CD14-positive monocyte (primary cell): ENCODE results near the gene LYPD6. TPM values are rescaled to one million over a fixed set of nuclear protein-coding genes. Genes with fewer than 3 reads are reported as not detected.

Source experiments
- DNase-seq, 3 donors: peaks; one replicate each; pipeline ENCODE4 v3.0.0-alpha.2; 2011 to 2022
- H2AFZ ChIP-seq: 2 replicates; pipeline ENCODE4 v1.6.0; 2012; ENCODE audit warnings: mild to moderate bottlenecking, low read depth, low read length, inconsistent platforms; ENCODE audit not compliant: insufficient read depth, poor library complexity, severe bottlenecking
- H3K27ac ChIP-seq, 2 donors: 1 replicate in 1 of 2; 2 replicates in 1 of 2; pipeline ENCODE4 v1.5.1; 2012 to 2013; ENCODE audit warnings: low read length in 2 of 2, control low read depth in 1 of 2, inconsistent platforms in 1 of 2, low read depth in 1 of 2, mild to moderate bottlenecking in 1 of 2
- H3K27me3 ChIP-seq, 2 donors: one replicate each; pipeline versions ENCODE4 v1.6.0 to v1.6.1; 2011 to 2013; ENCODE audit warnings: low read length in 2 of 2; ENCODE audit not compliant: control insufficient read depth in 2 of 2, insufficient read depth in 2 of 2
- H3K36me3 ChIP-seq, 2 donors: replicated peaks in 1 of 2; 1 replicate in 1 of 2; 2 replicates in 1 of 2; pipeline versions ENCODE4 v1.5.1 to v1.6.1; 2012 to 2013; ENCODE audit warnings: low read length in 2 of 2, control low read depth in 1 of 2, inconsistent platforms in 1 of 2, mild to moderate bottlenecking in 1 of 2; ENCODE audit not compliant: insufficient read depth in 2 of 2, control insufficient read depth in 1 of 2
- H3K4me1 ChIP-seq, 2 donors: 1 replicate in 1 of 2; 2 replicates in 1 of 2; pipeline versions ENCODE4 v1.5.1 to v1.6.1; 2012 to 2013; ENCODE audit warnings: low read length in 2 of 2, control low read depth in 1 of 2, inconsistent platforms in 1 of 2, mild to moderate bottlenecking in 1 of 2, moderate library complexity in 1 of 2; ENCODE audit not compliant: insufficient read depth in 2 of 2, control insufficient read depth in 1 of 2
- H3K4me2 ChIP-seq: replicated peaks from 2 replicates; pipeline ENCODE3; 2012; ENCODE audit warnings: low read length, moderate library complexity, mild to moderate bottlenecking; ENCODE audit not compliant: poor library complexity, severe bottlenecking; ENCODE audit errors: extremely low read depth
- H3K4me3 ChIP-seq, 3 experiments: fragments of 200-600 bp in 1 of 3; sonication (generic) in 1 of 3; replicated peaks in 1 of 3; 1 replicate in 2 of 3; 2 replicates in 1 of 3; pipeline ENCODE4 v1.5.1; 2011 to 2013; ENCODE audit warnings: low read length in 3 of 3, mild to moderate bottlenecking in 3 of 3, control low read depth in 2 of 3, low read depth in 2 of 3, inconsistent platforms in 1 of 3, moderate library complexity in 1 of 3
- H3K79me2 ChIP-seq: 2 replicates; pipeline ENCODE4 v1.6.0; 2012; ENCODE audit warnings: mild to moderate bottlenecking, control low read depth, inconsistent platforms, low read length, moderate library complexity; ENCODE audit not compliant: insufficient read depth
- H3K9ac ChIP-seq: 2 replicates; pipeline ENCODE4 v1.6.0; 2017; ENCODE audit warnings: low read length, mild to moderate bottlenecking; ENCODE audit not compliant: insufficient read depth, poor library complexity, severe bottlenecking
- H3K9me3 ChIP-seq, 2 donors: replicated peaks in 1 of 2; 1 replicate in 1 of 2; 2 replicates in 1 of 2; pipeline versions ENCODE4 v1.5.1 to v1.6.1; 2012 to 2013; ENCODE audit warnings: low read length in 2 of 2, control low read depth in 1 of 2; ENCODE audit not compliant: control insufficient read depth in 1 of 2, insufficient read depth in 1 of 2
- H4K20me1 ChIP-seq: 2 replicates; pipeline ENCODE4 v1.6.0; 2012; ENCODE audit warnings: mild to moderate bottlenecking, low read length, control low read depth, moderate library complexity; ENCODE audit not compliant: insufficient read depth
- H3K27ac Mint-ChIP-seq, 7 donors: one replicate each; pipeline ENCODE4 v1.8.0; 2020; ENCODE audit warnings: mild to moderate bottlenecking in 7 of 7, mixed read lengths in 7 of 7, moderate library complexity in 6 of 7, inconsistent platforms in 2 of 7
- H3K27me3 Mint-ChIP-seq, 3 donors: one replicate each; pipeline ENCODE4 v1.8.0; 2021 to 2022; ENCODE audit warnings: low read depth in 3 of 3, mild to moderate bottlenecking in 3 of 3, mixed read lengths in 3 of 3, moderate library complexity in 3 of 3, inconsistent platforms in 1 of 3
- H3K36me3 Mint-ChIP-seq, 2 donors: one replicate each; pipeline ENCODE4 v1.8.0; 2020; ENCODE audit warnings: mixed read lengths in 2 of 2, inconsistent platforms in 1 of 2, mild to moderate bottlenecking in 1 of 2
- H3K4me1 Mint-ChIP-seq: one replicate; pipeline ENCODE4 v1.8.0; 2020; ENCODE audit warnings: mild to moderate bottlenecking, mixed read lengths
- H3K4me3 Mint-ChIP-seq, 2 donors: one replicate each; pipeline ENCODE4 v1.8.0; 2020; ENCODE audit warnings: mild to moderate bottlenecking in 2 of 2, mixed read lengths in 2 of 2, moderate library complexity in 1 of 2
- H3K9me3 Mint-ChIP-seq, 7 donors: one replicate each; pipeline ENCODE4 v1.8.0; 2020 to 2022; ENCODE audit warnings: mixed read lengths in 7 of 7, mild to moderate bottlenecking in 6 of 7, moderate library complexity in 6 of 7, inconsistent platforms in 2 of 7
- WGBS: methylation state at CpG from one replicate; pipeline ENCODE4 v1.1.5; 2013; ENCODE audit warnings: missing lambda C conversion rate; ENCODE audit not compliant: insufficient coverage; 5-methylcytosine and 5-hydroxymethylcytosine counted together
- intact Hi-C, 2 donors: fragments of 100-400 bp; cut with micrococcal nuclease; formaldehyde crosslinking; loops; one replicate each; pipeline versions ENCODE4 v1.15.0 to v1.15.1; 2023
- polyA plus RNA-seq, 3 donors: library from polyadenylated mRNA; depleted of rRNA in 1 of 3; unstranded in 2 of 3; stranded (reverse) in 1 of 3; fragments of 300-500 nt in 2 of 3; fragments of >200 nt in 1 of 3; fragmentation: Illumina TruSeq in 2 of 3; gene quantifications; 1 replicate in 2 of 3; 2 replicates in 1 of 3; pipeline ENCODE4 v1.2.3, GENCODE V29; 2012 to 2021
- TF ChIP-seq, protein P1 (sequence below): fragments of 200-600 bp; IDR thresholded peaks from one replicate; pipeline ENCODE4 v1.8.0; 2022; ENCODE audit warnings: antibody characterized with exemption, mild to moderate bottlenecking

The LYPD6 gene
- polyA plus RNA-seq, 3 donors: not detected

GRCh38 chr2:149458502-149458901 is 128.1 kb downstream of the LYPD6 start:
- H3K36me3 ChIP-seq: no peaks in the 10 kb centered on the region
- H3K4me1 ChIP-seq: no peaks in the 10 kb centered on the region
- H3K4me3 Mint-ChIP-seq: no peak overlapping the region
- H3K9ac ChIP-seq: no peak overlapping the region
- peaks cover 2 to 15% (median 9%) of the 10 kb centered on the region in 7 donors for H3K9me3 Mint-ChIP-seq
- no peak for DNase-seq
- peaks cover 3 to 6% of the 10 kb centered on the region in 2 donors for H3K9me3 ChIP-seq
- H3K4me1 Mint-ChIP-seq: no peaks in the 10 kb centered on the region
- H3K27ac ChIP-seq: no peak overlapping the region
- H4K20me1 ChIP-seq: no peaks in the 10 kb centered on the region
- TF ChIP-seq, protein P1, sequence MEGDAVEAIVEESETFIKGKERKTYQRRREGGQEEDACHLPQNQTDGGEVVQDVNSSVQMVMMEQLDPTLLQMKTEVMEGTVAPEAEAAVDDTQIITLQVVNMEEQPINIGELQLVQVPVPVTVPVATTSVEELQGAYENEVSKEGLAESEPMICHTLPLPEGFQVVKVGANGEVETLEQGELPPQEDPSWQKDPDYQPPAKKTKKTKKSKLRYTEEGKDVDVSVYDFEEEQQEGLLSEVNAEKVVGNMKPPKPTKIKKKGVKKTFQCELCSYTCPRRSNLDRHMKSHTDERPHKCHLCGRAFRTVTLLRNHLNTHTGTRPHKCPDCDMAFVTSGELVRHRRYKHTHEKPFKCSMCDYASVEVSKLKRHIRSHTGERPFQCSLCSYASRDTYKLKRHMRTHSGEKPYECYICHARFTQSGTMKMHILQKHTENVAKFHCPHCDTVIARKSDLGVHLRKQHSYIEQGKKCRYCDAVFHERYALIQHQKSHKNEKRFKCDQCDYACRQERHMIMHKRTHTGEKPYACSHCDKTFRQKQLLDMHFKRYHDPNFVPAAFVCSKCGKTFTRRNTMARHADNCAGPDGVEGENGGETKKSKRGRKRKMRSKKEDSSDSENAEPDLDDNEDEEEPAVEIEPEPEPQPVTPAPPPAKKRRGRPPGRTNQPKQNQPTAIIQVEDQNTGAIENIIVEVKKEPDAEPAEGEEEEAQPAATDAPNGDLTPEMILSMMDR: no peak
- no peak overlapping the region for H3K27ac Mint-ChIP-seq
- peaks cover 0 to 2% (median 0%) of the 10 kb centered on the region in 3 donors for H3K27me3 Mint-ChIP-seq
- peaks cover 0 to 2% of the 10 kb centered on the region in 2 donors for H3K36me3 Mint-ChIP-seq
- no peak overlapping the region for H2AFZ ChIP-seq
- no peaks in the 10 kb centered on the region for H3K79me2 ChIP-seq
- no peak overlapping the region for H3K4me2 ChIP-seq
- intact Hi-C loops: no loop called here
- H3K27me3 ChIP-seq: no peaks in the 10 kb centered on the region
- H3K4me3 ChIP-seq: no peak overlapping the region

DNA sequence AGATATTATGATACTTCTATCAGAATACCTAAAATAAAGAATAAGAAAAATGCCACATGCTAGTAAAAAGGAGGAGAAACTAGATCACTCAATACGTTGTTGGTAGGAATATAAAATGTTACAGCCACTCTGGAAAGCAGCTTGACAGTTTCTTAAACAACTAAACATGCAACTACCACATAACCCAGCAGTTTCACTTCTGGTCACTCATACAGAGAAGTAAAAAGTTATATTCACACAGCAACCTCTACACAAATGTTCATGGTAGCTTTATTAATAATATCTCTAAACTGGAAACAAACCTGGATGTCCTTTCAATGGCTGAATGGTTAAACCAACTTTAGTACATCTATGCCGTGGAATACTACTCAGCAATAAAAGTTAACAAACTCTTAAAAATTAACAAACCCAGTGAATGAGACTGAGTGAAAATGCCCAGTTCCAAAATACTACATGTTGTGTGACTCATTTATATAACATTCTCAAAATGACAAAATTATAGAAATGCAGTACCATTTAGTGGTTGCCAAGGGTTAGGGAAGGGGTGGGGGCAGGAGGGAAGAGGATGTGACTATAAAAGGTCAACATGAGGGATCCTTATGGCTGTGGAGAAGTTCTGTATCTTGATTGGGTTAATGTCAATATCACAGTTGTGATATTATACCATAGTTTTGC is 133.1 kb downstream of the LYPD6 start:
- H3K36me3 ChIP-seq: no peaks in the 10 kb centered on the region
- DNase-seq: no peak
- TF ChIP-seq, protein P1: no peak
- no peak overlapping the region for H3K9ac ChIP-seq
- H3K4me3 ChIP-seq: no peak overlapping the region
- no peak overlapping the region for H2AFZ ChIP-seq
- Mint-ChIP-seq H3K4me3 (no peak overlapping the region), H3K4me1 (no peaks in the 10 kb centered on the region), H3K9me3 (peaks cover 2 to 13% (median 6%) of the 10 kb centered on the region in 7 donors), H3K27me3 (peaks cover 0 to 2% (median 0%) of the 10 kb centered on the region in 3 donors), H3K36me3 (no peaks in the 10 kb centered on the region), H3K27ac (no peak overlapping the region)
- no peaks in the 10 kb centered on the region for H3K27me3 ChIP-seq
- H3K27ac ChIP-seq: no peak overlapping the region
- intact Hi-C loops: no loop called here
- no peaks in the 10 kb centered on the region for H3K4me1 ChIP-seq
- WGBS: no CpG with 5 or more reads among the region's 2 CpGs
- no peaks in the 10 kb centered on the region for H4K20me1 ChIP-seq
- no peak overlapping the region for H3K4me2 ChIP-seq
- H3K9me3 ChIP-seq: no peaks in the 10 kb centered on the region
- no peaks in the 10 kb centered on the region for H3K79me2 ChIP-seq
